Measurements from ENCODE around the gene GSG1L2.

The GSG1L2 gene

DNA sequence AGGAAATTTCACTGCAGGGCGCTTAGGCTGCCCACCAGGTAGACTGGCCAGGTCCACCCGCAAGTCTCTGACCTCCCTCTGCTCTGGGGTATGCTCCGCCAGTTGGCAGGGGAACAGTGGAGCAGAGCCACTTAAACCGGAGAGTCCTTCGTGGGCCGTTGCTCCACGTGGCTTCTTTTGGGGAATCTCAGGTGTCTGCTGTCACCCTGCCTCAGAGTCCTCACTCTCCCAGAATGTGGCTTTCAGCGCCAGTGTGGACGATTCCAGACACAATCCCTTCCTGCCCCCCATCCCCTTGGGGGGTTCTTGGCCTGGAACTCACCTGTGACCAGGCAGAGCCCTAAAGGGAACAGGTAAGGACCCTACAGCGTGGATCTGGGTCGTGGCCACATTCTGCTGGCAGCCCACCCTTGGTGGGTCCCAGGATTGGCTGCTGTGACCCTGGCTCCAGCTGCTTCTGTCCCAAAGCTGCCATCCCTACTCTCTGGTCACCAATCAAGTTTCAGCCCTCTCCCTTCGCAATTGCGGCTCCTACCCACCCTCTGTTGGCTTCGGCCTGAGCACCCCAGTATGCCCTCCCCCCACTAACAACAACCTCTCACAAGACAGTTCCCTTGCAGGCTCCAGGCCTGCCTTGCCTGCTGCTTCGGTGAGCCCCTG is 52.7 kb downstream of the GSG1L2 start:
- H3K27me3 ChIP-seq (ENCODE audit: control insufficient read depth in 1 of 2, insufficient read depth in 1 of 2, low read length in 2 of 2): peaks cover 36 to 38% of the 10 kb centered on the region in 2 experiments
- WGBS: 90% methylated on average over 15 of the region's 15 CpGs
- DNase-seq: no peak
- H3K9ac ChIP-seq (ENCODE audit: low read length): no peak overlapping the region
- H2BK12ac ChIP-seq (ENCODE audit: low read length in 2 of 2): no peak overlapping the region
- no peak overlapping the region for H4K91ac ChIP-seq (ENCODE audit: low read length)
- no peak overlapping the region for H3K18ac ChIP-seq (ENCODE audit: low read depth in 1 of 2, low read length in 2 of 2)
- H3K23ac ChIP-seq (ENCODE audit: low read length in 2 of 2): no peak overlapping the region
- no peak overlapping the region for H3K4me2 ChIP-seq (ENCODE audit: low read length, poor library complexity, severe bottlenecking)
- no peak overlapping the region for H2BK15ac ChIP-seq (ENCODE audit: low read depth, poor library complexity, severe bottlenecking)
- H3K4me3 ChIP-seq (ENCODE audit: insufficient read depth in 1 of 2, low read depth in 1 of 2, low read length in 2 of 2): no peak overlapping the region
- no peak overlapping the region for H3K27ac ChIP-seq (ENCODE audit: low read length, poor library complexity, severe bottlenecking)
- H2BK120ac ChIP-seq (ENCODE audit: low read depth, low read length): no peak overlapping the region
- no peaks in the 10 kb centered on the region for H3K36me3 ChIP-seq (ENCODE audit: control insufficient read depth in 1 of 2, insufficient read depth in 2 of 2, low read depth in 1 of 2, low read length in 2 of 2)
- H4K8ac ChIP-seq (ENCODE audit: low read length): no peak overlapping the region
- H3K4ac ChIP-seq (ENCODE audit: low read depth in 1 of 2, low read length in 2 of 2): no peak overlapping the region
- no peaks in the 10 kb centered on the region for H3K79me1 ChIP-seq (replicated peaks; ENCODE audit: low read length, poor library complexity, severe bottlenecking)
- no peaks in the 10 kb centered on the region for H3K4me1 ChIP-seq (ENCODE audit: control insufficient read depth, insufficient read depth, low read depth, low read length)
- no peaks in the 10 kb centered on the region for H3K9me3 ChIP-seq (ENCODE audit: control insufficient read depth, low read length)
- no peak overlapping the region for H3K14ac ChIP-seq (ENCODE audit: low read length in 2 of 2)
- H2AK5ac ChIP-seq (ENCODE audit: low read length, severe bottlenecking): no peak overlapping the region
- H2BK5ac ChIP-seq (ENCODE audit: low read depth, low read length, poor library complexity, severe bottlenecking): no peak overlapping the region
- H2AFZ ChIP-seq (ENCODE audit: low read depth, low read length): no peak overlapping the region

DNA sequence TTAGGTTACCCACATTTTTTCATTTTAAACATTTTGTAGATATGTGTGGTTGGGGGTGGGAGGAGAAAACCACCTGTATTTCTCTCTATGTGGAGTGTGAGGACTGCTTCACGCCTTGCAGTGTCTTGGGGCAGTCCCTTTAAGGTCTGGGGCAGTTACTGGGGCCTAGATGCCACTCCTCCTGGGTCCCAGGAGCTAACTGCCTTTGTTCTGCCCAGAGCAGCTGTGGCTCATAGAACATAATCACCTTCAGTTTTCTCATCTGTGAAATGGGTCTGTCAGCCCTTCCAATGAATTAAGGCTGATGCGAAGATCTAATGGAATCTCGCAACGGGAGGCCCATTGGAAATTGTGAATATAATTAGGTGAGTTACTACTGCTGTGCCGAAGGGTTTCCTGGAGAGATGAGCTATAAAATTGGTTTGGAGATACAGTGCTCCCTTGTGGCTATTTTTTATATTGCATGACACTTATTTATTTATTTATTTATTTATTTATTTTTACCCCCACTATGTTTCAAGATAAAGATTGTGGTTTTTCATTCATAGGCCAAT is 53.4 kb downstream of the GSG1L2 start:
- H3K4me2 ChIP-seq (ENCODE audit: low read length, poor library complexity, severe bottlenecking): no peak overlapping the region
- no peak overlapping the region for H3K9ac ChIP-seq (ENCODE audit: low read length)
- H3K27me3 ChIP-seq (ENCODE audit: control insufficient read depth in 1 of 2, insufficient read depth in 1 of 2, low read length in 2 of 2): peaks cover 40 to 42% of the 10 kb centered on the region in 2 experiments
- H2BK12ac ChIP-seq (ENCODE audit: low read length in 2 of 2): no peak overlapping the region
- no peaks in the 10 kb centered on the region for H3K9me3 ChIP-seq (ENCODE audit: control insufficient read depth, low read length)
- no peak overlapping the region for H4K91ac ChIP-seq (ENCODE audit: low read length)
- DNase-seq: peak; percentile 40
- H3K4me3 ChIP-seq (ENCODE audit: insufficient read depth in 1 of 2, low read depth in 1 of 2, low read length in 2 of 2): no peak overlapping the region
- H2BK15ac ChIP-seq (ENCODE audit: low read depth, poor library complexity, severe bottlenecking): no peak overlapping the region
- H2AK5ac ChIP-seq (ENCODE audit: low read length, severe bottlenecking): no peak overlapping the region
- H3K4ac ChIP-seq (ENCODE audit: low read depth in 1 of 2, low read length in 2 of 2): no peak overlapping the region
- no peak overlapping the region for H3K18ac ChIP-seq (ENCODE audit: low read depth in 1 of 2, low read length in 2 of 2)
- 57% methylated on average over 4 of the region's 5 CpGs for WGBS
- no peak overlapping the region for H4K8ac ChIP-seq (ENCODE audit: low read length)
- H3K14ac ChIP-seq (ENCODE audit: low read length in 2 of 2): no peak overlapping the region
- H3K36me3 ChIP-seq (ENCODE audit: control insufficient read depth in 1 of 2, insufficient read depth in 2 of 2, low read depth in 1 of 2, low read length in 2 of 2): no peaks in the 10 kb centered on the region
- H3K4me1 ChIP-seq (ENCODE audit: control insufficient read depth, insufficient read depth, low read depth, low read length): no peaks in the 10 kb centered on the region
- H3K79me1 ChIP-seq (replicated peaks; ENCODE audit: low read length, poor library complexity, severe bottlenecking): no peaks in the 10 kb centered on the region
- H2BK120ac ChIP-seq (ENCODE audit: low read depth, low read length): no peak overlapping the region
- H3K27ac ChIP-seq (ENCODE audit: low read length, poor library complexity, severe bottlenecking): no peak overlapping the region
- no peak overlapping the region for H2AFZ ChIP-seq (ENCODE audit: low read depth, low read length)
- H2BK5ac ChIP-seq (ENCODE audit: low read depth, low read length, poor library complexity, severe bottlenecking): no peak overlapping the region
- H3K23ac ChIP-seq (ENCODE audit: low read length in 2 of 2): no peak overlapping the region

DNA sequence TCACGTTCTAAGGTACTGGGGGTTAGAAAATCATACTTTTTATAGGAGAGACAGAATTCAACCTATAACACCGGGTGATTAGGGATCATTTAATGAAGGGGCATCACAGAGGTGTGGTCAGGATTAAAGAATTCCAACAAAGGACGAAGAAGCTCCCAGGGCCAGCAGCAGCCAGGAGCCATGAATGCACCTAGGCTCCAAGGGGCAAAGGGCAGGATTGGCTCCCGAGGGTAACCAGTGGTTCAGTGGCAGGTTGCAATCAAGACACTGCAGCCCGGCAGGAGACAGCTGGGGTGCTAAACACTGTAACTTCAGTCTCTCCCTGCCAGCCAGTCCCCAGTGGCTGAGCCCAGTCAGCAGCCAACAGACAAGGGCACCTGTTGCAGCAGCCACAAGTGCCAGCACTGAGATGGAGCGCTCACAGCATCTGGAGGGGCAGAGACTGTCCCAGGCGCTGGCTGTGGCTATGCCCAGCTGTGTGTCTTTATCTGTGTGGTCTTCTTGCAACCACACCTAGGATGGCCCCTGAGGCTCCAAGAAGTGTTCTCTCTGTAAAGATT is 54.4 kb downstream of the GSG1L2 start:
- H2BK15ac ChIP-seq (ENCODE audit: low read depth, poor library complexity, severe bottlenecking): no peak overlapping the region
- H3K36me3 ChIP-seq (ENCODE audit: control insufficient read depth in 1 of 2, insufficient read depth in 2 of 2, low read depth in 1 of 2, low read length in 2 of 2): no peaks in the 10 kb centered on the region
- no peaks in the 10 kb centered on the region for H3K9me3 ChIP-seq (ENCODE audit: control insufficient read depth, low read length)
- H2AFZ ChIP-seq (ENCODE audit: low read depth, low read length): no peak overlapping the region
- H3K14ac ChIP-seq (ENCODE audit: low read length in 2 of 2): no peak overlapping the region
- no peaks in the 10 kb centered on the region for H3K4me1 ChIP-seq (ENCODE audit: control insufficient read depth, insufficient read depth, low read depth, low read length)
- H3K79me1 ChIP-seq (replicated peaks; ENCODE audit: low read length, poor library complexity, severe bottlenecking): no peaks in the 10 kb centered on the region
- no peak overlapping the region for H3K9ac ChIP-seq (ENCODE audit: low read length)
- no peak overlapping the region for H4K8ac ChIP-seq (ENCODE audit: low read length)
- no peak overlapping the region for H3K4me3 ChIP-seq (ENCODE audit: insufficient read depth in 1 of 2, low read depth in 1 of 2, low read length in 2 of 2)
- no peak overlapping the region for H2AK5ac ChIP-seq (ENCODE audit: low read length, severe bottlenecking)
- no peak overlapping the region for H3K4me2 ChIP-seq (ENCODE audit: low read length, poor library complexity, severe bottlenecking)
- DNase-seq: no peak
- H3K27me3 ChIP-seq (ENCODE audit: control insufficient read depth in 1 of 2, insufficient read depth in 1 of 2, low read length in 2 of 2): peaks cover 36 to 42% of the 10 kb centered on the region in 2 experiments
- H4K91ac ChIP-seq (ENCODE audit: low read length): no peak overlapping the region
- H2BK12ac ChIP-seq (ENCODE audit: low read length in 2 of 2): no peak overlapping the region
- 90% methylated on average over 6 of the region's 7 CpGs for WGBS
- no peak overlapping the region for H3K18ac ChIP-seq (ENCODE audit: low read depth in 1 of 2, low read length in 2 of 2)
- H3K23ac ChIP-seq (ENCODE audit: low read length in 2 of 2): no peak overlapping the region
- no peak overlapping the region for H3K4ac ChIP-seq (ENCODE audit: low read depth in 1 of 2, low read length in 2 of 2)
- no peak overlapping the region for H2BK120ac ChIP-seq (ENCODE audit: low read depth, low read length)
- H2BK5ac ChIP-seq (ENCODE audit: low read depth, low read length, poor library complexity, severe bottlenecking): no peak overlapping the region
- no peak overlapping the region for H3K27ac ChIP-seq (ENCODE audit: low read length, poor library complexity, severe bottlenecking)

DNA sequence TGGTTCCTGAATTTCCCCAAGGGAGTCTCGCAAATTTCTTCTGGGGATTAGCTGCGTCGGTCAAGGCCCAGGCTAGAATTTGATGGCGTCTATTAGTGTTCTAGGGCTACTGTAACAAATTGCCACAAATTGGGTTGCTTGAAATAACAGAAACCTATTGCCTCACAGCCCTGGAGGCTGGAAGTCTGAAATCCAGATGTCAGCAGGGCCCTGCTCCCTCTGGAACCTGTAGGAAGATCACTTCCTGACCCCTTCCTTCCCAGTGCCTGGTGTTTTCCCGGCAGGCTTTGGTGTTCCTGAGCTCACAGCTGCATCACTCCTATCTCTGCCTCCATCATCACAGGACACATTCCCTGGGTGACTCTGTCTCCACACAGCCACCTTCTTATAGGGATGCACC is 54.9 kb downstream of the GSG1L2 start:
- H4K8ac ChIP-seq (ENCODE audit: low read length): no peak overlapping the region
- no peak overlapping the region for H3K4ac ChIP-seq (ENCODE audit: low read depth in 1 of 2, low read length in 2 of 2)
- no peak overlapping the region for H3K4me2 ChIP-seq (ENCODE audit: low read length, poor library complexity, severe bottlenecking)
- no peak for DNase-seq
- no peak overlapping the region for H2BK15ac ChIP-seq (ENCODE audit: low read depth, poor library complexity, severe bottlenecking)
- no peaks in the 10 kb centered on the region for H3K79me1 ChIP-seq (replicated peaks; ENCODE audit: low read length, poor library complexity, severe bottlenecking)
- no peak overlapping the region for H2BK120ac ChIP-seq (ENCODE audit: low read depth, low read length)
- no peaks in the 10 kb centered on the region for H3K36me3 ChIP-seq (ENCODE audit: control insufficient read depth in 1 of 2, insufficient read depth in 2 of 2, low read depth in 1 of 2, low read length in 2 of 2)
- no peak overlapping the region for H3K23ac ChIP-seq (ENCODE audit: low read length in 2 of 2)
- no peak overlapping the region for H2AK5ac ChIP-seq (ENCODE audit: low read length, severe bottlenecking)
- H3K27me3 ChIP-seq (ENCODE audit: control insufficient read depth in 1 of 2, insufficient read depth in 1 of 2, low read length in 2 of 2): peaks cover 39 to 42% of the 10 kb centered on the region in 2 experiments
- no peaks in the 10 kb centered on the region for H3K9me3 ChIP-seq (ENCODE audit: control insufficient read depth, low read length)
- H3K9ac ChIP-seq (ENCODE audit: low read length): no peak overlapping the region
- H2AFZ ChIP-seq (ENCODE audit: low read depth, low read length): no peak overlapping the region
- H2BK12ac ChIP-seq (ENCODE audit: low read length in 2 of 2): no peak overlapping the region
- H3K4me3 ChIP-seq (ENCODE audit: insufficient read depth in 1 of 2, low read depth in 1 of 2, low read length in 2 of 2): no peak overlapping the region
- no peak overlapping the region for H4K91ac ChIP-seq (ENCODE audit: low read length)
- H3K4me1 ChIP-seq (ENCODE audit: control insufficient read depth, insufficient read depth, low read depth, low read length): no peaks in the 10 kb centered on the region
- 56% methylated on average over 5 of the region's 5 CpGs for WGBS
- no peak overlapping the region for H3K18ac ChIP-seq (ENCODE audit: low read depth in 1 of 2, low read length in 2 of 2)
- no peak overlapping the region for H3K14ac ChIP-seq (ENCODE audit: low read length in 2 of 2)
- no peak overlapping the region for H2BK5ac ChIP-seq (ENCODE audit: low read depth, low read length, poor library complexity, severe bottlenecking)
- no peak overlapping the region for H3K27ac ChIP-seq (ENCODE audit: low read length, poor library complexity, severe bottlenecking)

Measured in mesenchymal stem cell (in vitro differentiated cells and primary cell).